Progenitor cell of endocrine pancreas (in vitro differentiated cells): ENCODE measurements around the gene GSTCD. TPM values are rescaled to one million over a fixed set of nuclear protein-coding genes. Genes with fewer than 3 reads are reported as not detected.
A peak's percentile ranks its signal among the peaks of the same experiment; 100 is the strongest.
"Not testable (repeated sequence)": the region's sequence is repeated elsewhere in the genome, so short reads cannot be mapped to it uniquely, and the experiment has no call there.

Source experiments
- DNase-seq: peaks from one replicate; pipeline ENCODE4 v3.0.0; 2021; ENCODE audit warnings: low spot score; ENCODE audit not compliant: unreplicated experiment
- H3K27ac Mint-ChIP-seq: 2 replicates; pipeline ENCODE4 v1.8.0; 2021; ENCODE audit warnings: mild to moderate bottlenecking, moderate library complexity, mixed read lengths
- H3K27me3 Mint-ChIP-seq: 2 replicates; pipeline ENCODE4 v1.8.0; 2021; ENCODE audit warnings: mixed read lengths
- H3K36me3 Mint-ChIP-seq: 2 replicates; pipeline ENCODE4 v1.8.0; 2022; ENCODE audit warnings: mixed read lengths; ENCODE audit not compliant: insufficient read depth
- H3K4me1 Mint-ChIP-seq: 2 replicates; pipeline ENCODE4 v1.8.0; 2021; ENCODE audit warnings: low read depth, mixed read lengths
- H3K4me3 Mint-ChIP-seq: 2 replicates; pipeline ENCODE4 v1.8.0; 2021; ENCODE audit warnings: low read depth, mild to moderate bottlenecking, moderate library complexity, mixed read lengths
- H3K9me3 Mint-ChIP-seq: 2 replicates; pipeline ENCODE4 v1.8.0; 2021; ENCODE audit warnings: low read depth, mixed read lengths
- total RNA-seq: library from RNA; stranded (reverse); gene quantifications from 2 replicates; pipeline ENCODE4 v1.2.1, GENCODE V29; 2021
- TF ChIP-seq, protein P1 (sequence below): fragments of 200-600 bp; sonication (generic); IDR thresholded peaks from one replicate; pipeline ENCODE4 v1.5.0; 2021; ENCODE audit warnings: antibody characterized with exemption, mild to moderate bottlenecking; ENCODE audit not compliant: unreplicated experiment

GSTCD gene
- total RNA-seq, 1 donor from 2014 or later = 26.3 TPM

DNA sequence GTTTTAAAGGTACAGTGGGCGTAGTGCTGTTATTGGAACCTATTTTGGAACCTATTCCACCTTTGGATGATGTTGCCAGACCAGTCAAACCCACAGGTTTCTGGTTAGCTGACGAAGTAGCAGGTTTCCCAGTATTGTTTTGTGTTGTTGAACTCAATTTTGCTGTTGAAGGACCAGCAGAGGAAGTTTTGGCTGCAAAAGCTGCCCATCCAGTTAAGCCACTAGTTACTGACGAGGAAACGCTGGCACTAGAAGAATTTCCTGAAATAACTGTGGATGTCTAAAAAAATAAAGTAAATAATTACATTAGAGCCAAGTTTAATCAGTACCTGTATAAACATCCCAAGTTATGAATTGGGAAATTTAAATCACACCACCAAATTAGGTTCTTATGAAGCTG is 25.5 kb upstream of the GSTCD start:
- TF ChIP-seq, protein P1, sequence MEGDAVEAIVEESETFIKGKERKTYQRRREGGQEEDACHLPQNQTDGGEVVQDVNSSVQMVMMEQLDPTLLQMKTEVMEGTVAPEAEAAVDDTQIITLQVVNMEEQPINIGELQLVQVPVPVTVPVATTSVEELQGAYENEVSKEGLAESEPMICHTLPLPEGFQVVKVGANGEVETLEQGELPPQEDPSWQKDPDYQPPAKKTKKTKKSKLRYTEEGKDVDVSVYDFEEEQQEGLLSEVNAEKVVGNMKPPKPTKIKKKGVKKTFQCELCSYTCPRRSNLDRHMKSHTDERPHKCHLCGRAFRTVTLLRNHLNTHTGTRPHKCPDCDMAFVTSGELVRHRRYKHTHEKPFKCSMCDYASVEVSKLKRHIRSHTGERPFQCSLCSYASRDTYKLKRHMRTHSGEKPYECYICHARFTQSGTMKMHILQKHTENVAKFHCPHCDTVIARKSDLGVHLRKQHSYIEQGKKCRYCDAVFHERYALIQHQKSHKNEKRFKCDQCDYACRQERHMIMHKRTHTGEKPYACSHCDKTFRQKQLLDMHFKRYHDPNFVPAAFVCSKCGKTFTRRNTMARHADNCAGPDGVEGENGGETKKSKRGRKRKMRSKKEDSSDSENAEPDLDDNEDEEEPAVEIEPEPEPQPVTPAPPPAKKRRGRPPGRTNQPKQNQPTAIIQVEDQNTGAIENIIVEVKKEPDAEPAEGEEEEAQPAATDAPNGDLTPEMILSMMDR = no peak
- H3K4me1 Mint-ChIP-seq = no peaks in the 10 kb centered on the region
- H3K36me3 Mint-ChIP-seq = peaks cover 6% of the 10 kb centered on the region
- no peak overlapping the region for H3K4me3 Mint-ChIP-seq
- no peak for DNase-seq
- no peaks in the 10 kb centered on the region for H3K27me3 Mint-ChIP-seq
- no peak overlapping the region for H3K27ac Mint-ChIP-seq
- H3K9me3 Mint-ChIP-seq = no peaks in the 10 kb centered on the region

DNA sequence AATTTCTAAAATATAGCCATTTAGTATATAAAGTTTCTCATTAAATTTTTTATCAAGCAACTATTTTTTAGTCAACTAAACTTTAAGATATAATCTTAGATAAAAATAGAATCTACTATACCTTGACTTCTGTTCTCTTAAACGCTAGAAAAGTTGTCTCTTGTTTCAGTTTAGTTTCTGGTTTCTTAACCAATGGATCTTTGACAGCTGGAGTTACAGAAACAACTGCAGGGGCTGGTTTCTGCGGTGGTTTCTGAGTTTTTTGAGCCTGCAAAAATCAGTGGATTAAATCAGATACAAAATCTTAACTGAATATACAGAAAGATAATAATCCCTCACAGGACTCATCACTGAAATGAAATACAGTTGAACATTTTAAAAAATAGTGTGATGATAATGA is 22.0 kb upstream of the GSTCD start:
- H3K9me3 Mint-ChIP-seq = no peaks in the 10 kb centered on the region
- DNase-seq = no peak
- peaks cover 11% of the 10 kb centered on the region for H3K36me3 Mint-ChIP-seq
- no peaks in the 10 kb centered on the region for H3K4me1 Mint-ChIP-seq
- no peak overlapping the region for H3K4me3 Mint-ChIP-seq
- TF ChIP-seq, protein P1 = no peak
- H3K27me3 Mint-ChIP-seq = no peaks in the 10 kb centered on the region
- no peak overlapping the region for H3K27ac Mint-ChIP-seq

DNA sequence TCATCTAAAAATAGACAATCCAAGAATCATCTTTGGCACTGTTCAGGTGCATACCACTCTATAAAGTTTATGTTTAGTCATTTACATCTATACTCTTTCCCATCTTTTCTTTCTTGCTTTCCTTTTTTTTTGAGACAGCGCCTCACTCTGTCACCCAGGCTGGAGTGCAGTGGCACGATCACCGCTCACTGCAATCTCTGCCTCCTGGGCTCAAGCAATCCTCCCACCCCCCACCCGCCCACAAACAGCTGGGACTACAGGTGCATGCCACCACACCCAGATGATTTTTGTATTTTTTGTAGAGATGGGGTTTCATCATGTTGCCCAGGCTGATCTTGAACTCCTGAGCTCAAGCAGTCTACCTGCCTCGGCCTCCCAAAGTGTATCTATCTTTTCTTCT is 13.8 kb upstream of the GSTCD start:
- not testable (repeated sequence) for H3K27me3 Mint-ChIP-seq, DNase-seq, H3K4me1 Mint-ChIP-seq, H3K27ac Mint-ChIP-seq, H3K9me3 Mint-ChIP-seq, H3K4me3 Mint-ChIP-seq
- peaks cover 14% of the 10 kb centered on the region for H3K36me3 Mint-ChIP-seq

DNA sequence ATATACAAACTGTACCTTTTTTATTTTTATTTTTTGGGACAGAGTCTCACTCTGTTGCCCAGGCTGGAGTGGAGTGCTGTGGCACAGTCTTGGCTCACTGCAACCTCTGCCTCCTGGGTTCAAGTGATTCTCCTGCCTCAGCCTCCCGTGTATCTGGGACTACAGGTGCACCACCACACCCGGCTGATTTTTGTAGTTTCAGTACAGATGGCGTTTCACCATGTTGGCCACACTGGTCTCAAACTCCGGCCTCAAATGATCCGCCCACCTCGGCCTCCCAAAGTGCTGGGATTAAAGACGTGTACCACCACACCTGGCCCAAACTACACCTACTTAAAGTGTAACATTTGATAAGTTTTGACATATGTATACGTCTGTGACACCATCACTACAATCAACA is 12.8 kb upstream of the GSTCD start:
- DNase-seq, H3K27me3 Mint-ChIP-seq, H3K9me3 Mint-ChIP-seq, H3K27ac Mint-ChIP-seq, H3K4me3 Mint-ChIP-seq, H3K4me1 Mint-ChIP-seq: not testable (repeated sequence)
- H3K36me3 Mint-ChIP-seq = peaks cover 14% of the 10 kb centered on the region

DNA sequence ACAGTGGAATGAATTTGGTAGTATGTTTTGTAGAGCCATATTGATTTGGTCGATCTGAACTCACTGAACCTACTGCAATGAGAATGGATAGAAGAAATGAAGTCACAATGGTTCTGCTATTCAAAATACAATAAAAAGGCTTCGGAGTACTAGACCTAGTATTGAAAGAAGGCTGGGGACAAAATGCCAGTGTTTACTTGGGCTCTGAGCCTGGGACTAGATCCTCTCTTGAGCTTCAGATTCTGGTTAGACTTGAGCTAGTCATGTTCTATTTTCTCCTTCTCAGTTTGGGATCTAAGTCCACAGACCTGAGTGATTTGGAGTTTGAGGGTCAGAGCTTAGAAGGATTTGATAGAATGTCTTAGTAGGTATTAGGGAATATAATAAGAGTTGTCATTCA is 10.0 kb upstream of the GSTCD start:
- H3K27me3 Mint-ChIP-seq = no peaks in the 10 kb centered on the region
- H3K36me3 Mint-ChIP-seq = peaks cover 11% of the 10 kb centered on the region
- no peaks in the 10 kb centered on the region for H3K9me3 Mint-ChIP-seq
- TF ChIP-seq, protein P1 = no peak
- no peaks in the 10 kb centered on the region for H3K4me1 Mint-ChIP-seq
- no peak overlapping the region for H3K4me3 Mint-ChIP-seq
- H3K27ac Mint-ChIP-seq = no peak overlapping the region
- DNase-seq = no peak

DNA sequence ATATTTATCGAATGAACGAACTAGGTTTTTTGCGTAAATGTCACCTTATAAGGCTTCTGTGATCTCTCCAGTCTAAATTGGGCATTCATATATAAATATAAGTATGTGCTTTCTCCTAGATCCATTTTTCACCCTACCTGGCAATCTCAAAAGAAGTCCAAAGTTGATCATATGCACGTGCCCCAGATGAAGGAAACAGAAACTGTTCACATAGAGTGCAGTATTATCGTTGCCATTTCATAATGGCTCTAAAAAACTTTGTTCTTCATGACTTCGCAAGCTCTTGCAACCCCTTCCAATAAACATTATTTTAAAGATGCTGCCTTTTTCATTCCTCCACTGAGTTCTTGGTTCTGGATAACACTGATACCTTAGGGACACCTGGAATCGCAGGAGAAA is 803 bp upstream of the GSTCD start:
- Mint-ChIP-seq H3K4me1 (peaks cover 30% of the 10 kb centered on the region), H3K9me3 (peaks cover 3% of the 10 kb centered on the region), H3K27ac (peak overlapping the region; percentile 99), H3K4me3 (peak overlapping the region; percentile 98), H3K36me3 (peaks cover 4% of the 10 kb centered on the region), H3K27me3 (no peaks in the 10 kb centered on the region)
- DNase-seq = no peak
- TF ChIP-seq, protein P1 = no peak

DNA sequence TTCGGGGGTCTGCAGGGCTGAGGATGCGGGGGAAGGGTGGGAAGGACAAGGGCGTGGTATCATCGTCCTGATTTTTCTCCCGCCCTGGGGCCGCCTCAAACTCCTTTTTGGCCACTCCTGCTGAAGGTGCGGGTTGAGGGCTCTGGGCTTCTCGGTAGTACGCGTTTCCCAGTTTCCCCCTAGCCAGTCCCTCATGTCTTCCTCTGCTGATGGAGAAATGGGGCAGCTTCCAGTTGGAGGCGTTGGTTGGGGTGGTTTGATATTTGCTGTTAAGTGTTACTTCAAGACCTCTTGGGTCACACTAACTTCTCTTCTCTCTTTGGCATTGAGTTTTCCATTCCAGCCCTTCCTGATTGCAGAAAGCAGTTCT is 482 bp downstream of the GSTCD start:
- Mint-ChIP-seq H3K27me3 (no peaks in the 10 kb centered on the region), H3K36me3 (peaks cover 4% of the 10 kb centered on the region), H3K4me3 (peak overlapping the region; percentile 98), H3K9me3 (peaks cover 3% of the 10 kb centered on the region), H3K27ac (peak overlapping the region; percentile 99), H3K4me1 (peaks cover 34% of the 10 kb centered on the region)
- TF ChIP-seq, protein P1 = no peak
- no peak for DNase-seq
